HepG2 (cell line): ENCODE measurements around the gene AGPAT2. TPM values are rescaled to one million over a fixed set of nuclear protein-coding genes. Genes with fewer than 3 reads are reported as not detected.

Experiments
- AGO2 ChIP-seq: fragments of 200-400 bp; formaldehyde crosslinking; optimal IDR thresholded peaks from 2 replicates; pipeline ENCODE3; 2017; ENCODE audit warnings: mild to moderate bottlenecking, low read depth, low read length, moderate library complexity
- ATF7 ChIP-seq, 2 experiments: fragments of 450-650 bp in 1 of 2; sonication (generic) in 1 of 2; formaldehyde crosslinking in 1 of 2; IDR thresholded peaks; 2 replicates each; pipeline versions ENCODE4 v1.4.0 to v1.6.1; 2016 to 2020; ENCODE audit warnings: antibody characterized with exemption in 1 of 2, mild to moderate bottlenecking in 1 of 2, missing genetic modification reagents in 1 of 2
- CREM ChIP-seq, 2 experiments: sonication (generic) in 1 of 2; formaldehyde crosslinking in 1 of 2; IDR thresholded peaks; 2 replicates each; pipeline versions ENCODE4 v1.4.0 to v1.6.1; 2016 to 2020; ENCODE audit warnings: antibody characterized with exemption in 1 of 2, mild to moderate bottlenecking in 1 of 2, missing genetic modification reagents in 1 of 2
- HNF4A ChIP-seq: sonication (generic); formaldehyde crosslinking; IDR thresholded peaks from 2 replicates; pipeline ENCODE4 v1.4.0; 2020; ENCODE audit warnings: missing genetic modification reagents
- HOXA3 ChIP-seq: sonication (generic); formaldehyde crosslinking; IDR thresholded peaks from 2 replicates; pipeline ENCODE4 v1.5.0; 2020; ENCODE audit warnings: missing genetic modification reagents
- ISL2 ChIP-seq: sonication (generic); formaldehyde crosslinking; IDR thresholded peaks from 2 replicates; pipeline ENCODE4 v1.5.0; 2020; ENCODE audit warnings: missing genetic modification reagents
- MXI1 ChIP-seq: IDR thresholded peaks from 3 replicates; pipeline ENCODE4 v1.6.1; 2012; ENCODE audit warnings: low read depth, low read length, inconsistent platforms, borderline replicate concordance
- RFXAP ChIP-seq: sonication (generic); formaldehyde crosslinking; IDR thresholded peaks from 2 replicates; pipeline ENCODE4 v1.4.0; 2020; ENCODE audit warnings: missing genetic modification reagents, borderline replicate concordance
- SPEN ChIP-seq: sonication (generic); formaldehyde crosslinking; IDR thresholded peaks from 2 replicates; pipeline ENCODE4 v1.5.1; 2020; ENCODE audit warnings: low read depth, mild to moderate bottlenecking, missing genetic modification reagents
- TFDP1 ChIP-seq: IDR thresholded peaks from 2 replicates; pipeline ENCODE4 v1.6.1; 2016; ENCODE audit warnings: missing compliant biosample characterization, missing genetic modification reagents, borderline replicate concordance
- YEATS4 ChIP-seq: sonication (generic); formaldehyde crosslinking; IDR thresholded peaks from 2 replicates; pipeline ENCODE4 v1.4.0; 2020; ENCODE audit warnings: missing genetic modification reagents, borderline replicate concordance
- ZNF253 ChIP-seq: sonication (generic); formaldehyde crosslinking; IDR thresholded peaks from 2 replicates; pipeline ENCODE4 v1.8.0; 2022; ENCODE audit warnings: mild to moderate bottlenecking, missing genetic modification reagents, borderline replicate concordance
- ZNF367 ChIP-seq: sonication (generic); formaldehyde crosslinking; IDR thresholded peaks from 2 replicates; pipeline ENCODE4 v1.4.0; 2020; ENCODE audit warnings: missing genetic modification reagents, borderline replicate concordance
- ZNF543 ChIP-seq: sonication (generic); formaldehyde crosslinking; IDR thresholded peaks from 2 replicates; pipeline ENCODE4 v1.4.0; 2020; ENCODE audit warnings: mild to moderate bottlenecking, missing genetic modification reagents
- ZSCAN9 ChIP-seq: IDR thresholded peaks from 2 replicates; pipeline ENCODE4 v1.6.1; 2016; ENCODE audit warnings: borderline replicate concordance
- polyA plus RNA-seq, 8 experiments: library from polyadenylated mRNA; depleted of rRNA in 3 of 8; stranded (reverse) in 7 of 8; unstranded in 1 of 8; fragments of >200 nt; fragmentation: Illumina TruSeq in 4 of 8; extraction: Trizol in 4 of 8; gene quantifications; 2 replicates each; pipeline versions ENCODE4 v1.2.1 to v1.2.3, GENCODE V29; 2011 to 2016; ENCODE audit warnings: low read depth in 4 of 8, missing spikeins in 1 of 8, mixed read lengths in 1 of 8; ENCODE audit not compliant: insufficient read depth in 1 of 8
- total RNA-seq, 5 experiments: library from RNA; depleted of rRNA; stranded (reverse); fragments of >200 nt; fragmentation: Illumina TruSeq; extraction: Trizol; gene quantifications; 2 replicates each; pipeline ENCODE4 v1.2.3, GENCODE V29; 2016; ENCODE audit warnings: low read depth in 1 of 5
- TF ChIP-seq, protein P1 (sequence below): sonication (generic); formaldehyde crosslinking; IDR thresholded peaks from 2 replicates; pipeline ENCODE4 v1.5.1; 2020; ENCODE audit warnings: mild to moderate bottlenecking, missing genetic modification reagents, moderate library complexity
- TF ChIP-seq, protein P2 (sequence below): sonication (generic); formaldehyde crosslinking; IDR thresholded peaks from 2 replicates; pipeline ENCODE4 v1.4.0; 2020; ENCODE audit warnings: missing genetic modification reagents
- TF ChIP-seq, protein P3 (sequence below): sonication (generic); formaldehyde crosslinking; IDR thresholded peaks from 2 replicates; pipeline ENCODE4 v1.5.1; 2020; ENCODE audit warnings: mild to moderate bottlenecking, missing genetic modification reagents, moderate library complexity

AGPAT2 gene
- total and polyA plus RNA-seq, 2 of the 13 experiments (the other 11 are each of a cell fraction or from before 2014, with no cell fraction given), result 3.9 to 25.8 TPM

- TF ChIP-seq, protein P1, sequence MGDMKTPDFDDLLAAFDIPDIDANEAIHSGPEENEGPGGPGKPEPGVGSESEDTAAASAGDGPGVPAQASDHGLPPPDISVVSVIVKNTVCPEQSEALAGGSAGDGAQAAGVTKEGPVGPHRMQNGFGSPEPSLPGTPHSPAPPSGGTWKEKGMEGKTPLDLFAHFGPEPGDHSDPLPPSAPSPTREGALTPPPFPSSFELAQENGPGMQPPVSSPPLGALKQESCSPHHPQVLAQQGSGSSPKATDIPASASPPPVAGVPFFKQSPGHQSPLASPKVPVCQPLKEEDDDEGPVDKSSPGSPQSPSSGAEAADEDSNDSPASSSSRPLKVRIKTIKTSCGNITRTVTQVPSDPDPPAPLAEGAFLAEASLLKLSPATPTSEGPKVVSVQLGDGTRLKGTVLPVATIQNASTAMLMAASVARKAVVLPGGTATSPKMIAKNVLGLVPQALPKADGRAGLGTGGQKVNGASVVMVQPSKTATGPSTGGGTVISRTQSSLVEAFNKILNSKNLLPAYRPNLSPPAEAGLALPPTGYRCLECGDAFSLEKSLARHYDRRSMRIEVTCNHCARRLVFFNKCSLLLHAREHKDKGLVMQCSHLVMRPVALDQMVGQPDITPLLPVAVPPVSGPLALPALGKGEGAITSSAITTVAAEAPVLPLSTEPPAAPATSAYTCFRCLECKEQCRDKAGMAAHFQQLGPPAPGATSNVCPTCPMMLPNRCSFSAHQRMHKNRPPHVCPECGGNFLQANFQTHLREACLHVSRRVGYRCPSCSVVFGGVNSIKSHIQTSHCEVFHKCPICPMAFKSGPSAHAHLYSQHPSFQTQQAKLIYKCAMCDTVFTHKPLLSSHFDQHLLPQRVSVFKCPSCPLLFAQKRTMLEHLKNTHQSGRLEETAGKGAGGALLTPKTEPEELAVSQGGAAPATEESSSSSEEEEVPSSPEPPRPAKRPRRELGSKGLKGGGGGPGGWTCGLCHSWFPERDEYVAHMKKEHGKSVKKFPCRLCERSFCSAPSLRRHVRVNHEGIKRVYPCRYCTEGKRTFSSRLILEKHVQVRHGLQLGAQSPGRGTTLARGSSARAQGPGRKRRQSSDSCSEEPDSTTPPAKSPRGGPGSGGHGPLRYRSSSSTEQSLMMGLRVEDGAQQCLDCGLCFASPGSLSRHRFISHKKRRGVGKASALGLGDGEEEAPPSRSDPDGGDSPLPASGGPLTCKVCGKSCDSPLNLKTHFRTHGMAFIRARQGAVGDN (CRISPR knock-in tag), result peak; percentile 51
- TF ChIP-seq TFDP1 (CRISPR knock-in tag), result peak; percentile 29; the same call in 1 of the 2 replicates
- 0 out of 3 replicates have a peak, but pooled peaks have one; percentile 30 for TF ChIP-seq MXI1
- no peak for TF ChIP-seq ZNF367 (CRISPR knock-in tag)
- no peak for TF ChIP-seq AGO2
- peak; percentile 43; the same call in 1 of the 2 replicates for TF ChIP-seq ISL2
- TF ChIP-seq, protein P2, sequence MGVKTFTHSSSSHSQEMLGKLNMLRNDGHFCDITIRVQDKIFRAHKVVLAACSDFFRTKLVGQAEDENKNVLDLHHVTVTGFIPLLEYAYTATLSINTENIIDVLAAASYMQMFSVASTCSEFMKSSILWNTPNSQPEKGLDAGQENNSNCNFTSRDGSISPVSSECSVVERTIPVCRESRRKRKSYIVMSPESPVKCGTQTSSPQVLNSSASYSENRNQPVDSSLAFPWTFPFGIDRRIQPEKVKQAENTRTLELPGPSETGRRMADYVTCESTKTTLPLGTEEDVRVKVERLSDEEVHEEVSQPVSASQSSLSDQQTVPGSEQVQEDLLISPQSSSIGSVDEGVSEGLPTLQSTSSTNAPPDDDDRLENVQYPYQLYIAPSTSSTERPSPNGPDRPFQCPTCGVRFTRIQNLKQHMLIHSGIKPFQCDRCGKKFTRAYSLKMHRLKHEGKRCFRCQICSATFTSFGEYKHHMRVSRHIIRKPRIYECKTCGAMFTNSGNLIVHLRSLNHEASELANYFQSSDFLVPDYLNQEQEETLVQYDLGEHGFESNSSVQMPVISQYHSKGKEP (CRISPR knock-in tag), result no peak
- peak; percentile 69; the same call in 1 of the 2 replicates for TF ChIP-seq ZSCAN9 (CRISPR knock-in tag)
- no peak for TF ChIP-seq ATF7 (IDR thresholded peaks at IDR 0.05)
- no peak for TF ChIP-seq ATF7 (CRISPR knock-in tag; IDR thresholded peaks at IDR 0.05)
- TF ChIP-seq ZNF253 (CRISPR knock-in tag), result 0 out of 2 replicates have a peak, but pooled peaks have one; percentile 38
- TF ChIP-seq YEATS4 (CRISPR knock-in tag), result no peak
- TF ChIP-seq, protein P3, sequence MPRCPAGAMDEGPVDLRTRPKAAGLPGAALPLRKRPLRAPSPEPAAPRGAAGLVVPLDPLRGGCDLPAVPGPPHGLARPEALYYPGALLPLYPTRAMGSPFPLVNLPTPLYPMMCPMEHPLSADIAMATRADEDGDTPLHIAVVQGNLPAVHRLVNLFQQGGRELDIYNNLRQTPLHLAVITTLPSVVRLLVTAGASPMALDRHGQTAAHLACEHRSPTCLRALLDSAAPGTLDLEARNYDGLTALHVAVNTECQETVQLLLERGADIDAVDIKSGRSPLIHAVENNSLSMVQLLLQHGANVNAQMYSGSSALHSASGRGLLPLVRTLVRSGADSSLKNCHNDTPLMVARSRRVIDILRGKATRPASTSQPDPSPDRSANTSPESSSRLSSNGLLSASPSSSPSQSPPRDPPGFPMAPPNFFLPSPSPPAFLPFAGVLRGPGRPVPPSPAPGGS, result no peak
- 0 out of 2 replicates have a peak, but pooled peaks have one; percentile 37 for TF ChIP-seq HOXA3 (CRISPR knock-in tag)
- TF ChIP-seq CREM (IDR thresholded peaks at IDR 0.05), result no peak
- no peak for TF ChIP-seq CREM (CRISPR knock-in tag; IDR thresholded peaks at IDR 0.05)
- 0 out of 2 replicates have a peak, but pooled peaks have one; percentile 30 for TF ChIP-seq RFXAP (CRISPR knock-in tag)
- peak; percentile 89 for TF ChIP-seq HNF4A
- no peak for TF ChIP-seq SPEN (CRISPR knock-in tag)
- peak; percentile 57; the same call in 1 of the 2 replicates for TF ChIP-seq ZNF543 (CRISPR knock-in tag)
Observed at GRCh38 chr9:136625101-136626065, 61.9 kb downstream of the AGPAT2 start (continued).
